ENCODE measurements around the gene SBF1.

- TF ChIP-seq CTCF (IDR thresholded peaks at IDR 0.05) (peak in 1 of 4 experiments; percentile 8), POLR2A (IDR thresholded peaks at IDR 0.05) (no peak), EP300 (IDR thresholded peaks at IDR 0.05) (no peak)
These were observed 75.0 kb downstream of the SBF1 start for GRCh38 chr22:50399751-50400331.

Data from sigmoid colon (tissue), 4 donors.